Stimulated activated naive CD4-positive, alpha-beta T cell treated with Interleukin-2 at 50 U/mL for 16 hours (primary cell): ENCODE results near the gene SLC7A11.

Experiments used
- DNase-seq: peaks from one replicate; lab custom pipeline; 2025; lab: John Stamatoyannopoulos, UW

Gene SLC7A11

DNA sequence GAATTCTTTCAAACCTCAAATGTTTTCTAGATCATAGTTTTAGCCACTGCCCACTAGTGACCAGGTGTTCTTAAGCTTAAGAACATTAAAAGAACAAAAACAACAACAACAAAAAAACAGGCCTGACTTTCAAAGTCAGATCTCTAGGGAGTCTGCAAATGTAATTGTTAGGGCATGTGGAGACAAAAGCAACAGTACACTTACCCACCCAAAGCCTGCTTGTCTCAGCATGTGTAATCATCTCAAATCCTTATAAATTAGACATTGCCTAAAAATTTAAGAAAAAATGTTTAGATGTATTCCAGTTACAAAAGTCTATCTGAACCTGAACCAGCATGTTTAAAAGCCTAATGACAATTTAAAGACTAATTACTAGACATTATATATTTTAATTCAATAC lies 79.9 kb downstream of the SLC7A11 start:
- DNase-seq: no peak

- no peak for DNase-seq
Measured at GRCh38 chr4:138161351-138161750, 80.8 kb downstream of the SLC7A11 start.

GRCh38 chr4:138158746-138159297 lies 83.3 kb downstream of the SLC7A11 start:
- DNase-seq: no peak

- DNase-seq: no peak
Measured at GRCh38 chr4:138140879-138141278, 101.3 kb downstream of the SLC7A11 start.

GRCh38 chr4:138138774-138139173 lies 103.4 kb downstream of the SLC7A11 start:
- DNase-seq: no peak

DNA sequence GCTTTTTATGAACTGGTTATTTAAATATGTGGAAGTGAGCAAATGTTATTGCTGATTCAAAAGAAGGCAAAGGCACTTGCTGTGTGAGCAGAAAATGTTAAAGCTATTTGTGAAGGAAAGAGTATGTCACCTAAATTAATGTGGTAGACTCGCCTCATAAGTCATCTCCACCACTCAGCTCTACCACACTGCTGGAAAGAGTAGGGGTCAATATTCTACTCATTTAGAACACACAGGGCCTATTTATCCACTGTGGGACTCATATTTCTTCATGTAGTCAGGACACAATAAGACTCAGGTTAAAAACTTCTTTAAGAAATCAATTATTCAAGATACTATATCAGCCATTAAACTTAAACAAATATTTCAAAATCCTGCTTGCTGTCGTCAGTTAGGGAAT lies 106.5 kb downstream of the SLC7A11 start:
- no peak for DNase-seq

GRCh38 chr4:138118270-138118669 lies 123.9 kb downstream of the SLC7A11 start:
- no peak for DNase-seq

DNA sequence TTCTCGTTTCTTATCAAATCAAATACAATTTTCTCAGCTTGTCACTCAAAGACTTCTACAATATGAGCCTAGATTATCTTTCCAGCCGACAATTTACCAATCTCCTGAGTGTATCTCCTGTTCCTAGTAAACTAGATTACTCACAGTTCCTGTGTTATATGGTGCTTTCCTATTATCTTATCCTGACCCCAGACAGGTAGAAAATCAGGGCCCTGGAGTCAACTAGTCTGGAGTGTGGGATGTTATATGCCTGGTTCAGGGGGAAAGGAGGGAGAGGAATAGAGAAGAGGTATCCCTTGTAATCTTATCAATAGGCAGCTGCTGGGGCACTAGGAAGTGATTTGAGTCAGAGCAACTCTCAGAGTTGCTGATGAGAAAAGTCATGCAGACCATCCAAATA lies 127.1 kb downstream of the SLC7A11 start:
- no peak for DNase-seq

GRCh38 chr4:138114434-138114833 lies 127.7 kb downstream of the SLC7A11 start:
- DNase-seq: no peak
